K562 (cell line): Measurements from ENCODE around the gene CTSH. TPM values are rescaled to one million over a fixed set of nuclear protein-coding genes. Genes with fewer than 3 reads are reported as not detected.

ENCODE experiments used
- ATAC-seq: fragments of 200-7000 bp; cut with Tn5 transposase; 3 replicates; pipeline ENCODE4 v1.9.1; 2020; ENCODE audit warnings: moderate library complexity
- BruUV-seq: library from RNA; stranded (reverse); fragments of 400-500 nt; replicated peaks from 2 replicates; lab custom pipeline; 2021; lab: Mats Ljungman, UMichigan
- CTCF ChIA-PET: fragments of 300-600 bp; formaldehyde crosslinking; extraction: SDS; loops from one replicate; lab custom pipeline; 2021; ENCODE audit warnings: low intra/inter-chr PET ratio; lab: Yijun Ruan, JAX
- POLR2A ChIA-PET: fragments of 300-600, 350-650 bp; sonication (Branson Sonifier 250); formaldehyde crosslinking; extraction: SDS; loops from one replicate; lab custom pipeline; 2021; ENCODE audit warnings: antibody characterized with exemption, inconsistent platforms; lab: Yijun Ruan, JAX
- DNase-seq, 4 experiments: peaks; one replicate each; pipeline versions ENCODE4 v3.0.0 to v3.0.0-alpha.2; 2011 to 2018; ENCODE audit warnings: low spot score in 3 of 4, mixed read lengths in 3 of 4; ENCODE audit errors: extremely low read depth in 1 of 4
- FAIRE-seq: peaks from 2 replicates; lab custom pipeline; 2011; peaks lifted over from hg19 to GRCh38; lab: Jason Lieb, UNC
- H2AFZ ChIP-seq: 2 replicates; pipeline ENCODE4 v1.6.0; 2011; ENCODE audit warnings: low read depth, low read length, control low read depth, inconsistent platforms
- H3K27ac ChIP-seq: fragments of 200-600 bp; 3 replicates; pipeline ENCODE4 v1.8.0; 2011; ENCODE audit warnings: low read depth, mild to moderate bottlenecking, control low read depth, inconsistent platforms, low read length, moderate library complexity, mixed read lengths; ENCODE audit errors: extremely low read depth
- H3K27me3 ChIP-seq, 2 experiments: fragments of 300-600 bp in 1 of 2; 2 replicates in 1 of 2; 3 replicates in 1 of 2; pipeline versions ENCODE4 v1.6.0 to v1.8.0; 2011; ENCODE audit warnings: inconsistent platforms in 2 of 2, low read length in 2 of 2, mild to moderate bottlenecking in 1 of 2, mixed read lengths in 1 of 2, moderate library complexity in 1 of 2; ENCODE audit not compliant: control insufficient read depth in 2 of 2, insufficient read depth in 2 of 2
- H3K36me3 ChIP-seq: fragments of 300-600 bp; 3 replicates; pipeline ENCODE4 v1.8.0; 2011; ENCODE audit warnings: mild to moderate bottlenecking, low read length, inconsistent platforms; ENCODE audit not compliant: control insufficient read depth, insufficient read depth
- H3K4me1 ChIP-seq, 2 experiments: fragments of 200-600 bp in 1 of 2; replicated peaks in 1 of 2; 2 replicates in 1 of 2; 3 replicates in 1 of 2; pipeline versions ENCODE4 v1.5.1 to v1.8.0; 2011; ENCODE audit warnings: inconsistent platforms in 2 of 2, low read length in 2 of 2, mild to moderate bottlenecking in 1 of 2, mixed read lengths in 1 of 2, moderate library complexity in 1 of 2; ENCODE audit not compliant: control insufficient read depth in 2 of 2, insufficient read depth in 2 of 2
- H3K4me2 ChIP-seq: 2 replicates; pipeline ENCODE4 v1.6.1; 2011; ENCODE audit warnings: low read length, control low read depth, inconsistent platforms, mixed read lengths; ENCODE audit not compliant: insufficient read depth
- H3K4me3 ChIP-seq: fragments of 200-600 bp; sonication (generic), shearing (Covaris generic); 2 replicates; pipeline ENCODE4 v1.5.1; 2016; ENCODE audit warnings: control low read depth, inconsistent platforms
- H3K79me2 ChIP-seq: fragments of 200-600 bp; 3 replicates; pipeline ENCODE4 v1.8.0; 2011; ENCODE audit warnings: low read length, inconsistent platforms; ENCODE audit not compliant: control insufficient read depth, insufficient read depth
- H3K9ac ChIP-seq, 2 experiments: 2 replicates each; pipeline versions ENCODE4 v1.6.0 to v1.6.1; 2011; ENCODE audit warnings: low read depth in 2 of 2, low read length in 2 of 2, control low read depth in 1 of 2, inconsistent platforms in 1 of 2, mild to moderate bottlenecking in 1 of 2, mixed read lengths in 1 of 2; ENCODE audit not compliant: insufficient read depth in 1 of 2
- H3K9me1 ChIP-seq: one replicate; pipeline ENCODE4 v1.6.0; 2011; ENCODE audit warnings: inconsistent platforms, mild to moderate bottlenecking, low read length, moderate library complexity; ENCODE audit not compliant: control insufficient read depth, insufficient read depth
- H3K9me3 ChIP-seq: replicated peaks from 2 replicates; pipeline ENCODE4 v1.5.1; 2011; ENCODE audit warnings: low read depth, low read length, inconsistent platforms; ENCODE audit not compliant: control insufficient read depth, insufficient read depth
- H4K20me1 ChIP-seq: replicated peaks from 2 replicates; pipeline ENCODE4 v1.6.1; 2011; ENCODE audit warnings: low read length, inconsistent platforms, mixed read lengths; ENCODE audit not compliant: control insufficient read depth, insufficient read depth
- GTF2E2 ChIP-seq: fragments of 200-800 bp; sonication (Bioruptor generic); IDR thresholded peaks from 2 replicates; pipeline ENCODE4 v1.6.1; 2016; ENCODE audit warnings: missing genetic modification characterization, missing compliant biosample characterization
- L3MBTL2 ChIP-seq: fragments of 450-650 bp; IDR thresholded peaks from 2 replicates; pipeline ENCODE4 v1.6.1; 2016; ENCODE audit warnings: mild to moderate bottlenecking, moderate library complexity
- NR2C2 ChIP-seq, 2 experiments: fragments of 200-800 bp in 1 of 2; sonication (Bioruptor generic) in 1 of 2; sonication (generic) in 1 of 2; formaldehyde crosslinking in 1 of 2; IDR thresholded peaks; 2 replicates each; pipeline versions ENCODE4 v1.6.1 to v1.8.0; 2016 to 2022; ENCODE audit warnings: mild to moderate bottlenecking in 1 of 2, missing compliant biosample characterization in 1 of 2, missing genetic modification characterization in 1 of 2, missing genetic modification reagents in 1 of 2
- NUFIP1 ChIP-seq: fragments of 450-650 bp; IDR thresholded peaks from 2 replicates; pipeline ENCODE4 v1.6.1; 2018; ENCODE audit not compliant: partially characterized antibody
- PHF8 ChIP-seq: fragments of 200-600 bp; sonication (generic); IDR thresholded peaks from 2 replicates; pipeline ENCODE4 v1.6.1; 2012; ENCODE audit warnings: mixed run types, mild to moderate bottlenecking, inconsistent platforms, low read length, moderate library complexity, borderline replicate concordance
- POLR2AphosphoS5 ChIP-seq: IDR thresholded peaks from 2 replicates; pipeline ENCODE4 v1.6.1; 2011; ENCODE audit warnings: mild to moderate bottlenecking, low read depth, low read length, moderate library complexity; ENCODE audit not compliant: control insufficient read depth, insufficient read depth
- RFX5 ChIP-seq: IDR thresholded peaks from 2 replicates; pipeline ENCODE4 v1.6.1; 2011; ENCODE audit warnings: low read depth, mild to moderate bottlenecking, improper control_type of control experiment, low read length
- SMARCB1 ChIP-seq: IDR thresholded peaks from 2 replicates; pipeline ENCODE4 v1.6.1; 2011; ENCODE audit warnings: improper control_type of control experiment, low read depth; ENCODE audit not compliant: insufficient read length
- STAT5A ChIP-seq: IDR thresholded peaks from 2 replicates; pipeline ENCODE4 v1.6.1; 2012; ENCODE audit warnings: low read length, inconsistent platforms, borderline replicate concordance
- STAT5B ChIP-seq: fragments of 250-450 bp; sonication (Bioruptor Pico); IDR thresholded peaks from 2 replicates; pipeline ENCODE4 v1.8.0; 2021; ENCODE audit warnings: mild to moderate bottlenecking, inconsistent platforms
- TAF15 ChIP-seq: fragments of 200-400 bp; formaldehyde crosslinking; IDR thresholded peaks from 2 replicates; pipeline ENCODE4 v1.6.1; 2017; ENCODE audit warnings: mild to moderate bottlenecking, low read depth, low read length, moderate library complexity
- ZNF384 ChIP-seq: IDR thresholded peaks from 2 replicates; pipeline ENCODE4 v1.6.1; 2012; ENCODE audit warnings: low read depth, low read length, improper control_type of control experiment
- ZNF695 ChIP-seq: fragments of 450-650 bp; formaldehyde crosslinking; IDR thresholded peaks from 2 replicates; pipeline ENCODE4 v1.4.0; 2020; ENCODE audit warnings: mild to moderate bottlenecking, moderate library complexity
- ZNF778 ChIP-seq: fragments of 450-650 bp; formaldehyde crosslinking; IDR thresholded peaks from 2 replicates; pipeline ENCODE4 v1.4.0; 2020; ENCODE audit warnings: mild to moderate bottlenecking, moderate library complexity
- WGBS: fragments of 100-300 bp; shearing (Covaris generic); methylation state at CpG from one replicate; pipeline ENCODE4 v1.1.6; 2016; ENCODE audit warnings: low coverage, mixed read lengths; ENCODE audit not compliant: insufficient coverage; ENCODE audit errors: missing lambda C conversion rate; 5-methylcytosine and 5-hydroxymethylcytosine counted together
- in situ Hi-C: fragments of 300-500 bp; cut with MboI; formaldehyde crosslinking; loops from 4 replicates; pipeline ENCODE4 v1.15.0; 2018; ENCODE audit warnings: inconsistent platforms, mixed read lengths
- intact Hi-C: fragments of 100-400 bp; cut with micrococcal nuclease; formaldehyde crosslinking; loops from 2 replicates; pipeline ENCODE4 v1.14.2; 2022
- polyA plus RNA-seq, 8 experiments: library from polyadenylated mRNA; depleted of rRNA in 4 of 8; stranded (reverse) in 5 of 8; unstranded in 3 of 8; fragments of >200 nt; fragmentation: Nextera tagmentation in 2 of 8; fragmentation: Illumina TruSeq in 1 of 8; extraction: Ambion mirVana in 2 of 8; extraction: Trizol in 1 of 8; gene quantifications; 2 replicates each; pipeline versions ENCODE4 v1.2.1 to v1.2.3, GENCODE V29; 2011 to 2014; ENCODE audit warnings: inconsistent platforms in 1 of 8, missing spikeins in 1 of 8
- total RNA-seq, 7 experiments: library from RNA; depleted of rRNA in 6 of 7; stranded (reverse); fragments of >200 nt in 6 of 7; fragmentation: Illumina TruSeq in 2 of 7; extraction: Trizol in 2 of 7; gene quantifications; 2 replicates each; pipeline versions ENCODE4 v1.2.1 to v1.2.3, GENCODE V29; 2011 to 2021; ENCODE audit warnings: low replicate concordance in 1 of 7
- TF ChIP-seq, protein P1 (sequence below): fragments of 450-650 bp; IDR thresholded peaks from 2 replicates; pipeline ENCODE4 v1.6.1; 2016; ENCODE audit warnings: low read depth, mild to moderate bottlenecking, moderate library complexity
- TF ChIP-seq, protein P2 (sequence below): sonication (generic); IDR thresholded peaks from 2 replicates; pipeline ENCODE4 v1.6.1; 2016
- TF ChIP-seq, protein P3 (sequence below): sonication (generic); formaldehyde crosslinking; IDR thresholded peaks from 2 replicates; pipeline ENCODE4 v1.8.0; 2022; ENCODE audit warnings: missing genetic modification reagents, mild to moderate bottlenecking, borderline replicate concordance

The CTSH gene
- total and polyA plus RNA-seq, 9 of the 15 experiments (the other 6 are each of a cell fraction or from before 2014, with no cell fraction given): 15.0 to 462 (median 173) TPM

DNA sequence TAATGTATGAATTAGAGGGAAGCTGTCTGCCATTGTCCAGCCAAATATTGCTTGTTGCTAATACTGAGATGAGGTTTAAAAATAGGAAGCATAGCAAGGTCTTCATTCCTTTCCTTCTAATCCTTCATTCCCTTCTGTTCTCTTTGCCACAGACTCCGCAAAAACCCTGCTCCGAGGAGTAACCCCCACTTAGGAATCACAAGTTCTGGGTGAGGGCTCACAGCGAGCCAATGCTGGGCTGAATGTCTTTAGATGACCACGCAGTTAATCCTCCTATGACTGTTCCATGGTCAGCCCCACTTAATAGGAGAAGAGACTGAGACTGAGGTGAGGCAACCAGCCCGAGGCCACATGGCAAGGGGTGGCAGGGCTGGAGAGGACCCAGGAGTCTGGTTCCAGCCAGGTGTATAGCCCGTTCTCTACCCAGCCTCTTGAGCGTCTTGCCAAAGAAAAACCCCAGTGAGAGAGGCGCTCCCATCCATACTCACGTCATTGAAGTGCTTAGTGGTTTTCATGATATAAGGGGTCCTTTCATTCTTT is 44.9 kb upstream of the CTSH start (continued):
- TF ChIP-seq, protein P1, sequence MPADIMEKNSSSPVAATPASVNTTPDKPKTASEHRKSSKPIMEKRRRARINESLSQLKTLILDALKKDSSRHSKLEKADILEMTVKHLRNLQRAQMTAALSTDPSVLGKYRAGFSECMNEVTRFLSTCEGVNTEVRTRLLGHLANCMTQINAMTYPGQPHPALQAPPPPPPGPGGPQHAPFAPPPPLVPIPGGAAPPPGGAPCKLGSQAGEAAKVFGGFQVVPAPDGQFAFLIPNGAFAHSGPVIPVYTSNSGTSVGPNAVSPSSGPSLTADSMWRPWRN: no peak

DNA sequence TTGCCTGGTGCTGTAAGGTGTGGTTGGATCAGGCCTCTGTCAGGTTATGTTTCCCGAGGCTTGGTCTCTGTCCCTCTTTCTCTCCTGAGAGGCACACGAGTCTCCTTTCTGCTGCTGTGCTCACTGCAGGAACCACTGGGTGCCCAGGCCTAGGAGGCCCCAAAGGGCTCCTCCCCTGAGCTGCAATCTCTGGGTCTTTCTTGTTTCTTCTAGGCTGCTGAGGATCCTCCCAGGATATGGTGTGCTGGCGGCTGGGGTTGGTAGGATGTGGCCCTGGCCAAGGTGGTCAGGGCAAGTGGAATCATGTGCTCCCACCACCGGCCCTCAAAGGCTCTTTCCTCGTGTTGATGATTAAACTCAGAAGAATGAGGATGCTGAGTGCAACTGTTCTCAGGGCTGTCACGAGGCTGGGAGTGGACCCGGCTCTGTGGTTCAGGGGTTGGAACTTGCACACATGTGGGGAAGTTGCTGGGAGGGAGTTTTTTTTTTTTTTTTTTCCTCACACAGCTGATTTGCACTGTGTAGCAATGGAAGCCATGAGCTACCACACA is 43.6 kb upstream of the CTSH start:
- H3K4me3 ChIP-seq: no peak overlapping the region
- peaks cover 0 to 3% of the 10 kb centered on the region in 2 experiments; a peak in 1 of 5 replicates for H3K4me1 ChIP-seq
- no peaks in the 10 kb centered on the region; the same call in none of the 2 replicates for H4K20me1 ChIP-seq
- H3K4me2 ChIP-seq: no peak overlapping the region
- H3K27me3 ChIP-seq: peaks cover 17 to 64% of the 10 kb centered on the region in 2 experiments; a peak in 4 of 5 replicates
- no peak overlapping the region for H3K9ac ChIP-seq
- in situ Hi-C loops: no loop called here
- no TSS peak for BruUV-seq
- DNase-seq: no peak
- intact Hi-C loops: no loop called here
- no peak overlapping the region for H2AFZ ChIP-seq
- ChIA-PET CTCF (no interaction called here), POLR2A (interaction anchor here (1.2 to 3.0 kb wide), 3 partner anchors 11 to 19 kb away, joined by 3 to 12 read pairs (median 5); no protein-coding TSS in a partner anchor)
- no peak; the same call in 2 of the 3 replicates for ATAC-seq
- 0% methylated on average over 5 of the region's 7 CpGs for WGBS
- no peaks in the 10 kb centered on the region for H3K9me3 ChIP-seq
- FAIRE-seq: no peak
- no peaks in the 10 kb centered on the region for H3K36me3 ChIP-seq
- no peak overlapping the region for H3K27ac ChIP-seq
- H3K79me2 ChIP-seq: no peaks in the 10 kb centered on the region
- no peaks in the 10 kb centered on the region for H3K9me1 ChIP-seq
- TF ChIP-seq ZNF384 (peak; percentile 59; the same call in 1 of the 2 replicates), STAT5A (no peak), POLR2AphosphoS5 (no peak), SMARCB1 (no peak), PHF8 (no peak), ZNF778 (CRISPR knock-in tag) (no peak), RFX5 (no peak), L3MBTL2 (peak; percentile 43; the same call in 1 of the 2 replicates), NUFIP1 (no peak), STAT5B (CRISPR knock-in tag) (no peak), GTF2E2 (tag) (no peak), ZNF695 (CRISPR knock-in tag) (no peak), TAF15 (no peak), NR2C2 (CRISPR knock-in tag; IDR thresholded peaks at IDR 0.05) (no peak), NR2C2 (tag; IDR thresholded peaks at IDR 0.05) (peak; percentile 39; the same call in 1 of the 2 replicates)
- TF ChIP-seq, protein P2, sequence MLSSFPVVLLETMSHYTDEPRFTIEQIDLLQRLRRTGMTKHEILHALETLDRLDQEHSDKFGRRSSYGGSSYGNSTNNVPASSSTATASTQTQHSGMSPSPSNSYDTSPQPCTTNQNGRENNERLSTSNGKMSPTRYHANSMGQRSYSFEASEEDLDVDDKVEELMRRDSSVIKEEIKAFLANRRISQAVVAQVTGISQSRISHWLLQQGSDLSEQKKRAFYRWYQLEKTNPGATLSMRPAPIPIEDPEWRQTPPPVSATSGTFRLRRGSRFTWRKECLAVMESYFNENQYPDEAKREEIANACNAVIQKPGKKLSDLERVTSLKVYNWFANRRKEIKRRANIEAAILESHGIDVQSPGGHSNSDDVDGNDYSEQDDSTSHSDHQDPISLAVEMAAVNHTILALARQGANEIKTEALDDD: no peak
- TF ChIP-seq, protein P3, sequence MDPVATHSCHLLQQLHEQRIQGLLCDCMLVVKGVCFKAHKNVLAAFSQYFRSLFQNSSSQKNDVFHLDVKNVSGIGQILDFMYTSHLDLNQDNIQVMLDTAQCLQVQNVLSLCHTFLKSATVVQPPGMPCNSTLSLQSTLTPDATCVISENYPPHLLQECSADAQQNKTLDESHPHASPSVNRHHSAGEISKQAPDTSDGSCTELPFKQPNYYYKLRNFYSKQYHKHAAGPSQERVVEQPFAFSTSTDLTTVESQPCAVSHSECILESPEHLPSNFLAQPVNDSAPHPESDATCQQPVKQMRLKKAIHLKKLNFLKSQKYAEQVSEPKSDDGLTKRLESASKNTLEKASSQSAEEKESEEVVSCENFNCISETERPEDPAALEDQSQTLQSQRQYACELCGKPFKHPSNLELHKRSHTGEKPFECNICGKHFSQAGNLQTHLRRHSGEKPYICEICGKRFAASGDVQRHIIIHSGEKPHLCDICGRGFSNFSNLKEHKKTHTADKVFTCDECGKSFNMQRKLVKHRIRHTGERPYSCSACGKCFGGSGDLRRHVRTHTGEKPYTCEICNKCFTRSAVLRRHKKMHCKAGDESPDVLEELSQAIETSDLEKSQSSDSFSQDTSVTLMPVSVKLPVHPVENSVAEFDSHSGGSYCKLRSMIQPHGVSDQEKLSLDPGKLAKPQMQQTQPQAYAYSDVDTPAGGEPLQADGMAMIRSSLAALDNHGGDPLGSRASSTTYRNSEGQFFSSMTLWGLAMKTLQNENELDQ: no peak
